Prostate gland (tissue), 2 donors: Measurements from ENCODE around the gene ACSF3. TPM values are rescaled to one million over a fixed set of nuclear protein-coding genes. Genes with fewer than 3 reads are reported as not detected.

Experiments
- DNase-seq: peaks from one replicate; pipeline ENCODE4 v3.0.0-alpha.2; 2019; ENCODE audit warnings: low spot score
- H3K27ac ChIP-seq, 2 donors: fragments of 200-600 bp; sonication (generic); 2 replicates each; pipeline ENCODE4 v1.5.1; 2017 to 2019
- H3K27me3 ChIP-seq: fragments of 200-600 bp; sonication (generic); replicated peaks from 2 replicates; pipeline ENCODE4 v1.5.1; 2019; ENCODE audit not compliant: insufficient read depth
- H3K36me3 ChIP-seq, 2 donors: fragments of 200-600 bp; sonication (generic); 1 replicate in 1 of 2; 2 replicates in 1 of 2; pipeline versions ENCODE4 v1.5.1 to v1.8.1; 2017 to 2019
- H3K4me1 ChIP-seq: fragments of 200-600 bp; sonication (generic); replicated peaks from 2 replicates; pipeline ENCODE4 v1.5.1; 2019
- H3K4me3 ChIP-seq, 2 donors: fragments of 200-600 bp; sonication (generic); 2 replicates each; pipeline ENCODE4 v1.5.1; 2017 to 2019
- H3K9me3 ChIP-seq: fragments of 200-600 bp; sonication (generic); 2 replicates; pipeline ENCODE4 v1.5.1; 2017
- CTCF ChIP-seq, 4 experiments: fragments of 200-600 bp in 2 of 4; fragments of 450-650 bp in 2 of 4; sonication (generic) in 2 of 4; IDR thresholded peaks; 1 replicate in 3 of 4; 2 replicates in 1 of 4; pipeline ENCODE4 v1.5.1; 2016 to 2019; ENCODE audit warnings: antibody characterized with exemption in 4 of 4, mild to moderate bottlenecking in 2 of 4, moderate library complexity in 2 of 4
- POLR2A ChIP-seq: fragments of 450-650 bp; IDR thresholded peaks from one replicate; pipeline ENCODE4 v1.6.1; 2016; ENCODE audit warnings: antibody characterized with exemption, mild to moderate bottlenecking
- POLR2AphosphoS5 ChIP-seq: sonication (generic); formaldehyde crosslinking; IDR thresholded peaks from one replicate; pipeline ENCODE4 v1.6.1; 2017; ENCODE audit warnings: antibody characterized with exemption
- whole genome bisulfite sequencing: methylation state at CpG from one replicate; pipeline ENCODE4 v1.1.5; 2018; 5-methylcytosine and 5-hydroxymethylcytosine counted together
- intact Hi-C: fragments of 100-400 bp; cut with DNase I; formaldehyde crosslinking; loops from one replicate; pipeline ENCODE4 v1.14.2; 2022
- total RNA-seq, 2 donors: library from RNA; depleted of rRNA; stranded (reverse); fragments of >200 nt; gene quantifications; one replicate each; pipeline ENCODE4 v1.1.0, GENCODE V29; 2016

The ACSF3 gene
- total RNA-seq, 2 donors from 2014 or later = 42.1 to 80.5 TPM

GRCh38 chr16:89062389-89063345, 31.0 kb upstream of the ACSF3 start:
- 84% methylated on average over 30 of the region's 30 CpGs for WGBS
- no peaks in the 10 kb centered on the region for H3K36me3 ChIP-seq
- H3K4me1 ChIP-seq = no peaks in the 10 kb centered on the region
- intact Hi-C loops = no loop called here
- peaks cover 1% of the 10 kb centered on the region for H3K27me3 ChIP-seq
- TF ChIP-seq CTCF (IDR thresholded peaks at IDR 0.05) (no peak), POLR2AphosphoS5 (no peak), POLR2A (no peak)
- no peak overlapping the region for H3K4me3 ChIP-seq
- H3K27ac ChIP-seq = no peak overlapping the region
- H3K9me3 ChIP-seq = no peaks in the 10 kb centered on the region
- no peak for DNase-seq

- no peak overlapping the region for H3K27ac ChIP-seq
- TF ChIP-seq POLR2AphosphoS5 (no peak), POLR2A (no peak), CTCF (IDR thresholded peaks at IDR 0.05) (no peak)
- intact Hi-C loops = no loop called here
- WGBS = 87% methylated on average over 14 of the region's 17 CpGs
- no peak for DNase-seq
- no peak overlapping the region for H3K4me3 ChIP-seq
- no peaks in the 10 kb centered on the region for H3K9me3 ChIP-seq
- no peaks in the 10 kb centered on the region for H3K36me3 ChIP-seq
- H3K4me1 ChIP-seq = no peaks in the 10 kb centered on the region
- H3K27me3 ChIP-seq = peaks cover 7% of the 10 kb centered on the region
Measured at GRCh38 chr16:89063768-89064320, 29.8 kb upstream of the ACSF3 start.

GRCh38 chr16:89064606-89065457, 28.8 kb upstream of the ACSF3 start:
- Histone ChIP-seq H3K4me1 (no peaks in the 10 kb centered on the region), H3K9me3 (no peaks in the 10 kb centered on the region), H3K27me3 (peaks cover 7% of the 10 kb centered on the region), H3K36me3 (no peaks in the 10 kb centered on the region), H3K27ac (no peak overlapping the region), H3K4me3 (no peak overlapping the region)
- intact Hi-C loops = no loop called here
- 86% methylated on average over 25 of the region's 32 CpGs for WGBS
- no peak for DNase-seq
- no peak for TF ChIP-seq POLR2AphosphoS5
- TF ChIP-seq CTCF (IDR thresholded peaks at IDR 0.05) = no peak
- no peak for TF ChIP-seq POLR2A

GRCh38 chr16:89065458-89065822, 28.2 kb upstream of the ACSF3 start:
- no peak for DNase-seq
- Histone ChIP-seq H3K9me3 (no peaks in the 10 kb centered on the region), H3K4me3 (no peak overlapping the region), H3K36me3 (no peaks in the 10 kb centered on the region), H3K4me1 (no peaks in the 10 kb centered on the region), H3K27me3 (peaks cover 7% of the 10 kb centered on the region), H3K27ac (no peak overlapping the region)
- intact Hi-C loops = no loop called here
- 86% methylated on average over 11 of the region's 11 CpGs for WGBS
- TF ChIP-seq CTCF (IDR thresholded peaks at IDR 0.05) (no peak), POLR2AphosphoS5 (no peak), POLR2A (no peak)
